ENCODE data around the gene KRT7.

GRCh38 chr12:52190860-52191729 is 41.9 kb upstream of the KRT7 start:
- no peak for TF ChIP-seq CTCF (IDR thresholded peaks at IDR 0.05; ENCODE audit: low read depth, low read length, poor library complexity, severe bottlenecking)
- TF ChIP-seq EZH2phosphoT487 (IDR thresholded peaks at IDR 0.05; ENCODE audit: borderline replicate concordance, low read length): no peak
